ENCODE results near the gene ECI1.
"Not testable (repeated sequence)": the region's sequence is repeated elsewhere in the genome, so short reads cannot be mapped to it uniquely, and the experiment has no call there.

The ECI1 gene

GRCh38 chr16:2278956-2279800 is 27.8 kb upstream of the ECI1 start:
- no peak for DNase-seq

DNA sequence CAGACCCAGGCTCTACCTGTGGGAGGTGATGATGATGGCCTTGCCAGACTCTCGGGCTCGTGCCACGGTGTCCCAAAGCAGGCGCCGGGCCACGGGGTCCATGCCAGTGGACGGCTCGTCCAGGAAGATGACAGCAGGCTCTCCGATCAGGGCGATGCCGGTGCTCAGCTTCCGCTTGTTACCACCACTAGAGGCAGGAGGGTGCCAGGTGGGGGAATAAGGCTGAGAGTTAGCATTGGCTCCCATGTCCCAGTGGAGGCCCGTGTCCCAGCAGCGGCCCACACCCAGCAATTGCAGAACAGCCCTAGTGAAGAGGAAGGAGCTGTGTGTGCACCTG is 26.9 kb upstream of the ECI1 start:
- no peak for DNase-seq

- DNase-seq = no peak
Measured at GRCh38 chr16:2277466-2278271, 26.3 kb upstream of the ECI1 start.

GRCh38 chr16:2276368-2277195 is 25.2 kb upstream of the ECI1 start:
- DNase-seq = no peak

DNA sequence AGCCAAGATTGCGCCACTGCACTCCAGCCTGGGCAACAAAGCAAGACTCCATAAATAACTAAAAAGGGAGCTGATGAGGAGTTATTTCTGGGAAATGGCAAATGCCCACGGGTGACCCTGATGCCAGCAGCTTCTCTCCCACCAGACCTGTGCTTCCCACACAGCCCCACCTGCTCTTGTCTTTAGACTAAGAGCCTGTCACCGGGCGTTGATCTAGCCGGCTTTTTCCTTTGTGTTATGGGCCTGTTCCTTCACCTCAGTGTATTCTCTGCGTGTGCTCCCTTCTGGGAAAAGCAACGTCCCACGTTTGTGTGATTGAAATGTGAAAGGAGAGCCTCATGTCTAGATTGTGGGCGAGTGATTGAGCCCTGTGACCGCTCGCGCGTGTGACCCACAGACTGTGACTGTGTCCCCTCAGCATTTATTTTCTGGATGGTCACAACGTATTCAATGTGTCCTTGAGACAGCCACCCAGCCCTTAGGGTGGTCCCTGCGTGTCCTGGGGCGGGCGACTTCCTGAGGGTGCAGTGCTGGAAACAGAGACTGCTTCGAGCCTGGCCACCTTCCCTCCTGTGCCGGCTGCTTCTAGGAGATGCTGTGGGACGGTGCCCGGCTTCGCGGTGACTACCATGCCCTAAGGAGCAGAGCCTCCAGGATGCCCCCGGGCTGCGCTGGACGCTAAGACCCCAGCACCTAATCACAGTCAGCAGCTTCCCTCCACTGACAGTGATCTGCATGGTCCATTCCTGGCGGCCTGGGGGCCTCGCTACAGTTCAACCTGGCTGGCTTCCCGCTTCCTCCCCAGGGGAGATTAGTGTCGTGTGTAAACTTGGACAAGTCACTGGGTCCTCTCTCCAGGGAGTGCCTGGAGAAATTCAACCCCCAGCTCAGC is 24.3 kb upstream of the ECI1 start:
- DNase-seq = no peak

GRCh38 chr16:2273931-2274330 is 22.5 kb upstream of the ECI1 start:
- no peak for DNase-seq

GRCh38 chr16:2273484-2273883 is 22.1 kb upstream of the ECI1 start:
- no peak for DNase-seq

- DNase-seq = no peak
Measured at GRCh38 chr16:2271848-2272461, 20.6 kb upstream of the ECI1 start.

DNA sequence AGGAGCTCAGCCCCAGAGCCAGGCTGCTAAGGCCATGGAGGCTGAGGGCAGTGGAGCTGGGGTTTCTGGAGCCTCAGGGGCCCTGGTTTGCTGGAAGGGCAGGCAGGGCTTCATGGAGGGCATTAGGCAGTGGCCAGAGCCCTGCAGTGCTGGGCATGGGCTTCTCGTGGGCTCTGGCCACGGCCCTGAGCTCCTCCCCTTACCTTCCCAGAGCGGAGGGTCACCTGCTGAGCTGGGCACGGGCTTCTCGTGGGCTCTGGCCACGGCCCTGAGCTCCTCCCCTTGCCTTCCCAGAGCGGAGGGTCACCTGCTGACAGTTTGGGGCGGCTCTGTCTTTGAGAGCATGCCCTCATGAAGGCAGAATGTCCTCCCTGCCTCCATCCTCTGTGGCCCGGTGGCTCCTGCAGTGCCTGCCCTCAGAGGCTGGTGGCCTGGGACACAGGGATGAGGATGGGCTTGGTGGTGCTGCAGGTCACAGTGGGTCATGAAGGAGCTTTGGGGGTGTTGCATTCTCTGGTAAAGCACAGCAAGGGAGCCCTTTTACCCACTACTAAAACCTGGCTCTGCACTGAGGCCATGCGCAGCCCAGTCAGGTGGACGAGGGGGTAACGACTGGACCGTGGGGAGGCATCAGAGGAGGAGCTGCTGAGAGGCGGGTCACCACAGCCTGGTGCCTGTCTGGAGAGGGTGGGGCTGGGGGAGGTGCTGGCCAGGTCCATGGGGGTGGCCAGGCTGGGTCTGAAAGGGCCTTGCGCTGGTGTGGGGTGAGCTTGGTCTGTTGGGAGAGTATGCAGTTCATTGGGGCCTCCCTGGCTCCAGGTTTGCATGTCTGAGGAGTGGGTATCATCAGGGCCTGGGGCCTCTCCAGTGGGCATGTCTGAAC is 19.4 kb upstream of the ECI1 start:
- DNase-seq = no peak

- DNase-seq = no peak
Measured at GRCh38 chr16:2270070-2270462, 18.7 kb upstream of the ECI1 start.

- DNase-seq = peak; percentile 57
Measured at GRCh38 chr16:2267913-2268666, 16.7 kb upstream of the ECI1 start, which contains the start of gene RNPS1. TSS of gene RNPS1 (minus strand) at chr16:2268126. CDS start at chr16:2264643, 3,483 bp downstream.

GRCh38 chr16:2267505-2267912 is 16.1 kb upstream of the ECI1 start:
- DNase-seq = not testable (repeated sequence)

DNA sequence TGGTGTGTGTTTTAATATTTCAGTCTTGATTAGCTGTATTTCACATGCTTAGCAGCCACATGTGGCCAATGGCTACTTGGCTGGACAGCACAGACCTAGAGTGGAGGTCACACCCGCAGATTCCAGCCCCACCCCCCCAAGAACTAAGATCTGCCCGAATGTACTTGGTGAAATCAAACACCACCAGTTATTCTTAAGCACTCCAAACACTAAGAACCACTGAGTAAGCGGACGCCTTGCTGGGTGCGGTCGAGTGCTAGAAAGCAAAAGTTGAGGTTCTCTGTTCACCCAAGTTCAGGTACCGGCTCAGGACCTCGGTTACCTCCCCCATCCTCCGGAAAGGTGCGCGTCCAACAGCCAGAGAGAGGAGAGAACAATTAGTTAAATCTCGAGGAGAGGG is 15.5 kb upstream of the ECI1 start:
- not testable (repeated sequence) for DNase-seq

- DNase-seq = not testable (repeated sequence)
Measured at GRCh38 chr16:2263026-2263425, 11.6 kb upstream of the ECI1 start.

DNA sequence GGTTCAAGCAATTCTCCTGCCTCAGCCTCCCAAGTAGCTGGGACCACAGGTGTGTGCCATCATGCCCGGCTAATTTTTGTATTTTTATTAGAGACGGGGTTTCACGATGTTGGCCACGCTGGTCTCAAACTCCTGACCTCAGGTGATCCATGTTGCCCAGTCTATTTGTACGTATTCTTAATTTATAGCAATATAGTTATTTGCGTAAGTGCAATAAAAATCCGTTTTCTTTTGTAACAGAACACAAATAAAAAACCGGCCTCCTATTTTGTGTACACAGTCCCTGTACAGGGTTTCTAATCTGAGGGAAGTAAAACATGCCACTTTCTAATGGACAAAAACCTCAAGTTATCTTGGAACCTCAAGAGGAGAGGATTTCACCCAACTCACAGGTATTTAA is 8.9 kb upstream of the ECI1 start:
- no peak for DNase-seq

GRCh38 chr16:2258530-2258929 is 7.1 kb upstream of the ECI1 start:
- DNase-seq = not testable (repeated sequence)

GRCh38 chr16:2257726-2258125 is 6.3 kb upstream of the ECI1 start:
- no peak for DNase-seq

DNA sequence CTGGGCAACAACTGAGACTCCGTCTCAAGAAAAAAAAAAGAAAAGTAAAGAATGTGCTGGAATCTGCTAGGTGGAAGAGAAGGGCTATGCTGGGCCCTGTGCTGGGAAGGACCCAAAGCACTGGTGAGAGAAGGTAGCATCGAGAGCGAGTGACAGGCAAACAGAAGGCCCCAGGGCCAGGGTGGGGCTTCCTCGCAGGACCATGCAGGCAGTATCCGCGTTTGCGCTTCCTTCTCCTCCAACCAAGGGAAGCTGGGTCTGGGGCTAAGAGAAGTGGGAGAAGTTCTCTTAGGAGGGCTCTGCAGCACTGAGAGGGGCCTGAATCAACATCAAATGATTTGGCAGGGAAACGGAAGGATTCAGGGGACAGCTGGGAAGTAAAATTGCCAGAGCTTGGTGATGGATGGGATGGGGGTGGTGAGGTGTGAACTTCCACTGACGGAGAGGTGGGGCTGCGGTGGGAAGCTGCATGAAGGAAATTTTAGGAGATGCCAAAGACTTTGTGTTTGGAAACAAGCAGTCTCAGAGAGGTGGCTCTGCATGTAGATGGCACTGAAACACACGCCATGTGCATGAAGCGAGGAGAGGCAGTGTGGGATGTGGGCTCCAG is 5.2 kb upstream of the ECI1 start:
- no peak for DNase-seq

DNA sequence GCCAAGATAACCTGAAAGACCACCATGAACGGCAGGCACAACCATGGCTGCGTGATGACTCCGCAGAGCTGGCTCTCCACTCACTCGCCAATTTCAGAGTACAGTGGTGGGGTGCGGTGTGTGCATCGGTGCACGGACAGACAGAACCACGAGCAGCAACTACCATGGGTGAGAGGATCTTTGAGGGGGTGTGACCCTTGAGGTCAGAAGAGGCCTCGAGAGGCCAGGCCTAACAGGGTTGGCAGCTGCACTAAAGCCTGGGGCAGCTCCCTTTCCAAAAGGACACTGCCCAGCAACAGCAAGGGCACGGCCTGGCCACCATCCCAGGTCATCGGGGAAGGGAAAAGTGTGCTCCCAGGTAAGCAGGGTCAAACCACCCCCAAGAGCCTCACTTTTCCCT is 1.9 kb upstream of the ECI1 start:
- DNase-seq = no peak

DNA sequence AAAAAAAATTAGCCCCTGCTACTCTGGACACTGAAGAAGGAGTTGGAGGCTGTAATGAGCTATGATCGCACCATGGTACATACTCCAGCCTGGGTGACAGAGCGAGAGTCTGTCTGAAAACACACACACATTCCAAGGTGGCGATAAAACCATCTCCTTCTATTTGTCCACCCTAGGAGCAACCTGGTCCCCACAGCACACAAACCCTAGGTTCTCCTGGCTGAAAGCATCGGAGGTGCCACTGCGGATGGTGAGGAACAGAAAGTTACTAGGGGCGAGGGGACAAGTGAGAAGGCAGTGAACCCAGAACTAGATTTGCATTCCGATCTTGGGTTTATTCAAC is 1.4 kb upstream of the ECI1 start:
- no peak for DNase-seq
